Hematopoietic multipotent progenitor cell (in vitro differentiated cells): ENCODE data around the gene TSPAN18. TPM values are rescaled to one million over a fixed set of nuclear protein-coding genes. Genes with fewer than 3 reads are reported as not detected.
A peak's percentile ranks its signal among the peaks of the same experiment; 100 is the strongest.

Source experiments
- DNase-seq, 3 donors: peaks; one replicate each; pipeline ENCODE4 v3.0.0-alpha.2; 2011 to 2015; ENCODE audit warnings: low read depth in 2 of 3, low spot score in 2 of 3
- total RNA-seq: library from RNA; depleted of rRNA; stranded (reverse); fragments of >200 nt; gene quantifications from one replicate; pipeline ENCODE4 v1.2.3, GENCODE V29; 2012

The TSPAN18 gene
- total RNA-seq, 1 donor: 0.54 TPM

DNA sequence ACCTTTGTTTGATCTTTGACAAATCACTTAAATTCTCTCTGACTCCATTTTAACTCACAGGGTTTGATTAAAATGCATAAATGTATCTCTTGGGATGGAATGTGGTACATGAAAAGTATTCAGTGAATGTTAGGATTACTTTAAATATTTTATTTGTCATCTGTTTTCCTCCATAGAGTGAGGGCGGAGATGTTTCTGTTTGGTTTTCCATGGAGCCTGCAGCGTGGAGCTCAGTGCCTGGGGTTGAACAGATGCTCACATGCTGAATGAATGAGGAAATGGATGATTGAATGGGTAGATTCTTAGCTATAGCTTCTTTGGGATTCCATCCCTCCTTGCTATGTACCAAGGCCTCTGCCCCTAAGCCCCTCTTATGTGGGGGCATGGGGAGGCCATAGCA lies 10.0 kb downstream of the TSPAN18 start:
- DNase-seq: no peak

DNA sequence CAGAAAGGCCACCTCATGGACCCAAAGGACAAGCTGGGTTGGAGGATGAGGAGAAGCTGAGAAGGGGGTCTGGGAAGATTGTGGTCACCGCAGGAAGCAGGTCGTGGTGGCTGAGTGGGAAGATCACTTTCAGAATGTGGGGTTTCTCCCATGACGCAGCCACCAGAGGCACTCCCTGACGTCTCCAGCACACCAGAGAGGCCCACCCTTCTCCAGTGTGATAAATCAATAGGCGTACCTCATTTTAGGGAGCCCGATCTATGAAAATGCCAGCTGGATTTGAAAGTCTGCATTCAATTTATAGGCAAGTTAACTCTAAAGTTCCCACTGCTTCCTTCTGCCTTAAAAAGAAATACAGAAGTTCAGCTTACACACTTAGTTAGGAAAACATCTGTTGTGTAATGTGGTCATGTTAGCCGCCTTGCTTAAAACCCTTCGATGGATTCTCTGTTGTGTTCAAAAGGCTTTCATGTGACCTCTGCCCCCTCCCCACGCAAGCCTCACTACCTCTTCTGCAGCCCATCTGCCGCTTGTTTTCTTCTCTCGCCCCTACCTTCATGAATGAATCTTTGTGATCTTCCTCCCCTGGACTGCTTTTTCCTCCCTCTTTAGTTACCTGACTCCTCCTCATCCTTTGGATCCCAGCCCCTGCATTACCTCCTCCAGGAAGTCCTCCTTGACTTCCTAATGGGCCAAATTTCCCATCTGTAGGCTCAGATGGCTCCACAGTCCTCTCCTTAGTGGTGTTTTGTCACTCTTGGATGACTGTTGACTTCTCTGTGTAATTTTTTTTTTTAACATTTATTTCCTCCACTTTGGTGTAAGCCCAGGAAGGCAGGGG lies 10.7 kb downstream of the TSPAN18 start:
- DNase-seq: peak in 1 of 3 donors; percentile 23

DNA sequence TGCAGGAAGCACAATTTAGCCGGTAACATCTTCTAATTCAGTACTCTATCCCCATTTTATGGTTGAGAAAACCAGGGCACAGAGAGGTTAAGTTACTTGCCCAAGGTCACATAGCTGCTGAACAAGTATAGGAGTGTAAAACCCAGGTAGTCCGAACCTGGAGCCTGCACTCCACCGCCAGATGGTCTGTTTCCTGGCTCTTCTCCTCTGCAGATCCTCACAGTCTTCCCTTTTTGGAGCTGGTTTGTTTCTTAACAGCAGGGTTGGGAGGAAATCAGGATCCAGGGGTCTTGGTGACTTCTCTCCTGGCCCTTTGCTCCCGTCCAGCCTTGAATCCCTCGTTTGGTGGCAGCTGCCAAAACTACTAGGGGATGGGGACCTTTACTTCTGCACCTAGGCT lies 12.0 kb downstream of the TSPAN18 start:
- DNase-seq: no peak

DNA sequence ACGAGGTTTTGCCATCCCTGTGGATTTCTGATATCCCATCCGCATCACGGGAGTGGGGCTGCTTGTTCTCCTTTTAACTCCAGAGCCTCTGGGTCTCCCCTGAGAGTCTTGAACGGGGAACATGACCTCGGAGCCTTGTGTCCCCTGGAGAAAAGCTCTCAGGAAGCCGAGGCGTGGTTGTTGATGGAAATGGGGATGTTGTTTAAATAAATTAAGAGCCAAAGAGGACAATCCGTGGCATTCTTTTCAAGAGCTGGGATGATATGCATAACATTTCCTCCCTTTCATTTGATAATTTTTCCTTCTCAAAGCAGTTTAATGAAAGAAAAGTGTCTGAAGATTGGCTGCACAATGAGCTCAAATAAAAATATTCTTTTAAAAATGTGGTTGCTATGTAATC lies 14.2 kb downstream of the TSPAN18 start:
- no peak for DNase-seq

DNA sequence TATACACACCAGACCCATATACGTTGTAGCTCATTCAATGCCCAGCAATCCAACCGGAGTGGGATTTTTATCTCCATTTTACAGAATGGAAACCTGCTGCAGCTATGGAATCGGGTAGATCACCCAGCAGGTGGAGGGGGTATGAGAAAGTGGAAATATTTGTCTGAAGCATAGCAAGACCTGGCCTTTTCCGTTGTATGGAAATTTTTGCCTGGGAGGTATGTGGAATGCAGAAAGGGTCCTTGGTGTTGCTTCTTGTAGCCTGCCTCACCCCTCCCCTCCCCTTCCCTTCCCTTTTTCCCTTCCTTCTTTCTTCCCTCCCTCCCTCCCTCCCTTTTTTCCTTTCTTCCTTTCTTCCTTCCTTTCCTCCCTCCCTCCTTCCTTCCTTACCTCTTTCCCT lies 15.2 kb downstream of the TSPAN18 start:
- no peak for DNase-seq

DNA sequence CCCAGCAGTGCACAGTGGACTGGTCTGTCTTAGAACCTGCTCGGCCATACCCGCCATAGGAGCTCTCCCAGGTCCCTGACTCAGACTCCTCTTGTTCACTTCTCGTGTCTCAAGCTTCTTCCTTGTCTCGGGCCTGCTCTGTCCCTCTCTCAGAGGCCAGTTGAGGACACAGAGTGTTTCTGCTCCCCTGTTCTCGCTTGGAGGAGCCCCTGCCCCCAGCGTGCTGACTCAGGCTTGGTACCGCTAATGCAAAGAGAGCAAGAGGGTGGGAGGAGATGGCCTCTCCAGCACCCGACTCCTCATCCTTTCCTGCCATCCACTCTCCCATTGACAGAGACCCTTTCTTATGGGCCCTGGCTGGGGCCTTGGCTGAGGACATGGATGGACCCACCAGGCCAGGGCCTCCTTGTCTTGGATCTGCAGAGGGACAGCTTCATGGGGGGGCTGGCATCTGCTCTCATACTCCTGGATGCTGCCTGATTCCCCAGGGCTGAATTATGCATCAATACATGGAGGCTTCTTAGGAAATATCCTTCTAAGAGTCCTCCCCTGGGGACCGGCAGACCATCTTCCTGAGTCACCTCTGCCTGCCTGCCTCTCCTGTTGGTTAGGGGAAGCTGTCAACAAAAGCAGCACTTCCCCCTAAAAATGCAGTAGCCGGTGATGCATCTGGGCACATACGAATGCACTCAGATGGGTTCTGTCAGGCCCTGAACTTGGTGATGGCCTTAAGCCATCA lies 15.9 kb downstream of the TSPAN18 start:
- DNase-seq: no peak

DNA sequence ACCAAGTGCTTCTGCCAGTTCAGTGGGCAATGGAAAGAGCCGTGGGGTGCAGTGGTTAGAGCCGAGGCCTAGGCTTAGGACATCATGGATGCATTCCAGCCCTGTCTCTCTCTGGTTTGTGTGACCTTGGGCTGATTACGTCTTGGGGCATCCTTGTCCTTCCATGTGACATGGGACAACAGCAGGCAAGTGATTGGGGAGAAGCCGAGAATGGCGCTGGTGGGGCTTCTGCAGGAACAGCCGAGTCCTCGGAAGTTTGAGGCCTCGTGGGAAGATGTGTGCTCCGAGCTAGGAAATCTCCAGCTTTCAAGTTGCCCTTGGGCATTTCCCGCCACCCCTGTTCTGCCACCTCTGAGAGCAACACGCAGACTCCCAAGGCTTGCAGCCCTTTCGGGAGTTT lies 16.6 kb downstream of the TSPAN18 start:
- no peak for DNase-seq

DNA sequence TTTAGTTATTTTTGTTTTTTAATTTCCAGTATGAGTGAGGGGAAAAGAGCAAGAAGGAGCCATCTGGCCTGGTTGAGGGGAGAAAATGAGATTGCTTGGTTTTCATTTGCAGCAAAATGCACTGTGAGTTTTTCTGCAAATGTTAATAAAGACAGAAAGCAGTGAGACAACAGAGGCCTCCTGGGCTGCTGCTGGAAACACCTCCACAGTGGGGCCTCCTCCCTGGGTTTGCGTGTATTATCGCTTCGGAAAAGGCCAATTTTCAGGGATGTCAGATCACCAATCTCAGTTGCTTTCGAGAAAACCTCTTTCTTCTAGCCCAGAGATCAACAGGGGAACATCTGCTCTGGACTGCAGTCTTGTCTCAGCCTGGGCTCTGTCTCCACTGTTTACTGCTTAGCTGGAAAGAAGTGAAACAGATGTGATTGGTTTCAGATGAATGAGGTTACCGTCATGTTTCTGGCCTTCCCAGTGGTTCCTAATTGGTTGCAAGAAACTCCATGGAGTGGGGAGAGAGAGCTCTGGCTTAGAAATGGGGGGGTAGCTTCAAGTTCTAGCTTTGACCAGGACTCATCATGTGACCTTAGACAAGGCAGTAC lies 17.3 kb downstream of the TSPAN18 start:
- no peak for DNase-seq

DNA sequence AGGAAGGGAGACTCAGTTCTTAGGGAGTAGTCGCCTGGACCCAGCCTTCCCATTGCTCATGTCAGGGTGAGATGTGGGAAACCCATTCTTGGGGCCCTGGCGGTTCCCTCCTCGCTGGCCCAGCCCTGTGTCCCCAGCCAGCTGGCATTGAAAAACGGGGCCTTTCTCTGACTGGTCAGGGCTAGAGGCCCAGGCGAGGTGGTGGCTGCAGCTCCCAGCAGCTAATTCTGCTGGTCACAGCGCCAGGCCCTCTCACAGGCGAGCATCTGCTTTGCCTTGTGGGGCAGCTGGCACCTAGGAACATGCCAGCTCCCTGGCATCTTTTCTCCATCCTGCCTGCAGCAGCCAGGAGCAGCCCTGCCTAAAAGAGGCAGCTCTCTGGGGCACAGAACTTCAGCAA lies 20.1 kb downstream of the TSPAN18 start:
- no peak for DNase-seq

DNA sequence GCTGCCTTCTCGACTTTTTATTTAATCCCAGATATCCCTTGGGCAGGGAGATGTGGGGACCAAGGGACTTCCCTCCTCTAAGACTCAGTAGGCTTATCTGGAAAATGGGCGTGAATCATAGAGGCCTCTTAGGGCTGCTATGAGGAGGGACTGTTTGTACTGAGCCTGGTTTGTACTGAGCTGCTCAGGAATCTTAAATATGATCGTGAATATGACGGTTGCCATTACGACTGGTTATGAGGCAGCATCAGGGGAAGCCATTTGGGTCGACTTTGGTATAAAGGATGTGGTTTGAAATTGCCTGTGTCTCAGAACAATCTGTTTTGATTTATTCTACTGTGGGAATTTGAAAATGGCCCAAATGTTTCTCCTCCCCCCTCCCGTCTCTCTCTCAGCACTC lies 20.6 kb downstream of the TSPAN18 start:
- no peak for DNase-seq

DNA sequence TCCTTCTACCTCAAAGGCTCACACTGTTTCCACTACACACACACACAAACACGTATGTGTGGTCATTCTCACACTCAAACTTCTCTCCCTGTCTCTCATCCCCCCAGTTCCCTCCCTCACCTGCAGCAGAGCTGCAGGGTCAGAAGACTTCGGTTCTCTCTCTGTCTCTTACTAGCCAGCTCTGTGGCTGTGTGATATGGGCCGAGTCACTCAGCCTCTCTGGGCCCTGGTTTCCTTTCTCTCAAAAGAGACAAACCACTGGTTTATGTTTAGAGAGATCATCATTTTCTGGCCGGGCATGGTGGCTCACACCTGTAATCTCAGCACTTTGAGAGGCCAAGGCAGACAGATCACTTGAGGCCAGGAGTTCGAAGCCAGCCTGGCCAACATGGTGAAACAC lies 21.1 kb downstream of the TSPAN18 start:
- no peak for DNase-seq

DNA sequence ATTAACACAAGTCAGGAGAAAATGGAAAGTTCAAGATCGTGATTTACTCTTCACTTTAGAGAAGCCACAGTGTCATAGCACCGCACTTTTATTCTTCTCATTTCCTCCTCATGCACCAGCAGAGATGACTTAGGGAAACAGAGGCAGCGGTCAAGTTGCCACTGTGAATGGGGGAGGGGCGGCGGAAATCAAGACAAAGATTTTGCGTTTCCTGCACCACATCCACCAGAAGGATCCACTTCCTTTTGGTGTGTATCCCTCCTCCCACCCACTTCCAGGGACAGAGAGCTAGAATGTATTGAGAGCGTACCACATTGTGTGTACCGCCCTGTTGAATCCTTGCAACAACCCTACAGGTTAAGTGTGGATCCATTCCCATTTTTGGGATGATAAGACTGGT lies 21.8 kb downstream of the TSPAN18 start:
- DNase-seq: no peak

DNA sequence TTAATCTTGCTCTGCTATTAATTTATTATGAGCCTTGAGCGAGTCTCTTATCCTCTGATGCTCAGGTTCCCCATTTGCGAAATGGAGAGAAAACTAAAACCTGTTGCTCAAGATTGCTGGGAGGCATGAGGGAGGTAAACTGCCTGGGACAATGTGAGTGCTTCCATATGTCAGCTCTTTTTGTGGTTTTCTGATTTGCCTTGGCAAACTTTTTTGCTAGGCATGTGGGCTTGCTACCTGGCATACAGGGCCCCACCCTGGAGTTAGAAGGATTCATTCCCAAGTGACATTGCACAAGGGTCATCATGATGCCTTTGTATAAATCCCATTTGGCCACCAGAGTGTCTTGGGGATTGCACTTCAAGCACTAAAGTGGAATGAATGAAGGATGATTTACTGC lies 22.4 kb downstream of the TSPAN18 start:
- DNase-seq: no peak

DNA sequence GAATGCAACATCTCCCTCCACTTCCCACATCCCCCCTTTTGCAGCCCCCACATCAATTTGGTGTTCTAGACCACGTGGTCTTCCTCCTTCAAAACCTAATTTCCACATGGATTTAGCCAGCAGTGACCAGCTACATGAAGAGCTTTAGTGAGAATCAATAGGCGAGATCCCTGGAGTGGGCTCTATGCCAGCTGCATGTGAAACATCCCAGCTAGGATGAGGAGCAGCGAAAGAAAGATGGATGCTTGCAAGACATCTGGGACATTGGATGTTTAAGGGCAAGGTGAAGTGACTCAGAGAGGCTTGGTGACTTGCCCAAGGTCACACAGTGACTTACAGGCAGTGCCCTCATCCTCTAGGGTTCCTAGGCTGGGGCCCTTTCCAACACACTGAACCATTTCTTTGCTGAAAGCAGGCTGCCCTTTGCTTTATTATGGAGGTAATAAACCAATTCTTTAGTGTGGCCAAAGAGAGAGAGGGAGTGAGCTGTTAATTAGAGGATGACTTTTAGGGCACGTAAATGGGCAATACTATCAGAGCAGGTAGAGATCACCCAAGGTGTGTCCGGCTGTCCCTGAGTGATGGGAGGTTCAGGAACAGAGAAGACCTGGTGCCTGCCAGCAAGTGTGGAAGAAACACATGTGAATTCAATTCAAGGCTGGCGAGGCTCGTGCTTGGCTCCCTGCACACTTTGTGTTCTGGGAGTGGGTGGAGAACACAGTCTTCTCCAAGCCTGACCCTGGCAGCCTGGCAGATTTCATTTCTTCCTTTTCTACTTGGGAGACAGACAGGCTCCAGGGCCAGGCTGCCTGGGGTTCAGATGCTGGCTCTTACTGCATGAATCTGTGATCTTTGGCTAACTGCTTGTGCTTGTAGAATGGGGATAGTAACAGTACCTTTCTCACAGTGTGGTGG lies 24.0 kb downstream of the TSPAN18 start:
- no peak for DNase-seq

DNA sequence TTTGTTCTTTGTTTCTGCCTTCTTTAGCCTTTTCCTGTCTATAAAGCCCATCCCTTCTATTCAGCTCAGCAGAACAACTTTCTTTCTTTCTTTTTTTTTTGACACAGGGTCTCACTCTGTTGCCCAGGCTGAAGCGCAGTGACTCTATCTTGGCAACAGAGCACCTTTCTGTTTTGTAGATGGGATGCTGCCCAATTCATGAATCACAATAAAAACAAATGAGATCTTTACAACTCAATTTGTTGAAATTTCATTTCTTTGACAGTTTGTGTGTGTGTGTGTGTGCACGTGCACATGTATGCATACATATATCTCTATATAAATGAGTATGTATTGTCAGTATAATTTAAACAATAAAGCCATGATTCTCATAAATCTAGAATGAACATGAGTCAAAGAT lies 25.5 kb downstream of the TSPAN18 start:
- no peak for DNase-seq

DNA sequence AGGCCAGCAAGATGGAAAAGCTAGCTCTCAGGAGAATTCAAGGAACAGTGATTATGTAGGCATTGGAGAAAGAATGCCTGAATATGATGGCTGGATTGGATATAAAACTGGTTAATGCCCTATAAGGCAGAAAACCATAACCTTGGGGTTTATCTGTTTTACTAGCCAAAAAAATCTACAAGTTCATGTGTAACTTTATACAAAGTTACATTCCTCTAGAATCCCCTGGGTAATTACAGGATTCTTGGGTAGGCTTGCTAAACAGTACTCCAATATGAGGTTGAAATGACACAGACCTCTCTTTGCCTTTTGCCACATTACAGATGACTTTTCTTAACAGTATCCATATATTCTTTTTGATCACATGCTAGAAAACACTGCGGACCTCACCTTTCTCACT lies 26.0 kb downstream of the TSPAN18 start:
- no peak for DNase-seq

DNA sequence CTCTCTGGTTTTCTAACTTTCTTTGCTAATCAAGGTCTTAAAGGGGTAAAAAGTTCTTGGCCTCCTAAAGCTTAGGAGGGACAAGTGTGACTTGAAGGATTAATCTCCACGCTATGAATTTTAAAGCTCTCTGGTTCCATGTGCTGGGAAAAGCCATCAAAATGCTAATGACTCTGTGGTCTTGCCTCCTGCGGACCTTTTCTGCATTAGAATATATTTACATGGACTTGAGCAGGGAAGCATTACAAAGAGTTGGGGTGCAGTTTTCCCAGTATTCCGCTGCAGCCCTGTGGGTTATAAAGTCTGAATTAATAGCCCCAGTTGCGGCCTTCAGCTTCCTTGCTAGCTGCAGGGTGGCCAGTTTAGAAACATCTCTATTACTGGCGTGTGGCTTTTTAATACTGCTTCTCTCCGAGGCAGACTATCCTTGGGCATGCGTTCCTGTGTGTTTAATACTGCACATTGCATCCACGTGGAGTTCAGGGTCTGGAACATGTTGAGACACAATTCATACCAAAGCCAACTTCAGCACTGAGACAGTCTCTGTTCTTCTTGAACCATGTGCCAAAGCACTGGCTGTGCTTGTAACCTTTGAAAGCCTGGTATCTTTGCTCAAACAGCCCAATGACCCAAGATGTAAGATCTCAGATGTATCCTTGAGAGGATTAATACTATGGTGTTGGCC lies 27.3 kb downstream of the TSPAN18 start:
- no peak for DNase-seq

DNA sequence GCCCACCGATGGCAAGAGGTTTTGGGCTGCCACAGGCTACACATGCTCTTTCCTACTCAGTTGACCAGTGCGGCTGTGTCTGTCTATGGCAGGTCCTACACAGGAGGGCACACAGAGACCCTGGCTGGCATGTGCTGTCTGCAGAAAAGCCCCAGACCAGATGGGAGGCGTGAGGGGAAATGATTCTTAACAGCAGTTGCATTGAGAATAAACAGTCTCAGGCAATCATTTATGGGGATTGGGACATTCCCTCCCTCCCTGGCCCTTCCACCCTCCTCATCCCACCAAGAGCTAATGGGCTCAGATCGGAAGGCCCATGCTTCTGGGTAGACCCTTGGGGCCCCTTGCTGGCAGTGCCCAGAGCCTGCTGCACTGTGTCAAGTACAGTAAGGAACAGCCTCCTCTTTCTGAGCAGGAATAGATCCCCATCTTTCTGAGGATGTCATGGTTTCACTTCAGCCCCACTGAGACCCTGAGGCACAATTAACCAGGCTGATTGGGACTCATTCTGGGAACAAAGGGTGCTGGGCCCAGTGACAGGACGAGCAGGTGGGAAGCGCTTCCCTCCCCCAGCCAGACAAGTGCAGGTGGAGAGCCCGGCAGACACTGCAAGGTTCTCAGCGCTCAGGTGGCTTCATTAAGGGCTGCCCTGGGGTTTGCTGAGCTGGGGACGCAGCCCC lies 28.3 kb downstream of the TSPAN18 start:
- no peak for DNase-seq
